ENCODE results near the gene HUWE1.
"Not testable (repeated sequence)": the region's sequence is repeated elsewhere in the genome, so short reads cannot be mapped to it uniquely, and the experiment has no call there.

HUWE1 gene, protein sequence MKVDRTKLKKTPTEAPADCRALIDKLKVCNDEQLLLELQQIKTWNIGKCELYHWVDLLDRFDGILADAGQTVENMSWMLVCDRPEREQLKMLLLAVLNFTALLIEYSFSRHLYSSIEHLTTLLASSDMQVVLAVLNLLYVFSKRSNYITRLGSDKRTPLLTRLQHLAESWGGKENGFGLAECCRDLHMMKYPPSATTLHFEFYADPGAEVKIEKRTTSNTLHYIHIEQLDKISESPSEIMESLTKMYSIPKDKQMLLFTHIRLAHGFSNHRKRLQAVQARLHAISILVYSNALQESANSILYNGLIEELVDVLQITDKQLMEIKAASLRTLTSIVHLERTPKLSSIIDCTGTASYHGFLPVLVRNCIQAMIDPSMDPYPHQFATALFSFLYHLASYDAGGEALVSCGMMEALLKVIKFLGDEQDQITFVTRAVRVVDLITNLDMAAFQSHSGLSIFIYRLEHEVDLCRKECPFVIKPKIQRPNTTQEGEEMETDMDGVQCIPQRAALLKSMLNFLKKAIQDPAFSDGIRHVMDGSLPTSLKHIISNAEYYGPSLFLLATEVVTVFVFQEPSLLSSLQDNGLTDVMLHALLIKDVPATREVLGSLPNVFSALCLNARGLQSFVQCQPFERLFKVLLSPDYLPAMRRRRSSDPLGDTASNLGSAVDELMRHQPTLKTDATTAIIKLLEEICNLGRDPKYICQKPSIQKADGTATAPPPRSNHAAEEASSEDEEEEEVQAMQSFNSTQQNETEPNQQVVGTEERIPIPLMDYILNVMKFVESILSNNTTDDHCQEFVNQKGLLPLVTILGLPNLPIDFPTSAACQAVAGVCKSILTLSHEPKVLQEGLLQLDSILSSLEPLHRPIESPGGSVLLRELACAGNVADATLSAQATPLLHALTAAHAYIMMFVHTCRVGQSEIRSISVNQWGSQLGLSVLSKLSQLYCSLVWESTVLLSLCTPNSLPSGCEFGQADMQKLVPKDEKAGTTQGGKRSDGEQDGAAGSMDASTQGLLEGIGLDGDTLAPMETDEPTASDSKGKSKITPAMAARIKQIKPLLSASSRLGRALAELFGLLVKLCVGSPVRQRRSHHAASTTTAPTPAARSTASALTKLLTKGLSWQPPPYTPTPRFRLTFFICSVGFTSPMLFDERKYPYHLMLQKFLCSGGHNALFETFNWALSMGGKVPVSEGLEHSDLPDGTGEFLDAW (N-terminal part only)

DNA sequence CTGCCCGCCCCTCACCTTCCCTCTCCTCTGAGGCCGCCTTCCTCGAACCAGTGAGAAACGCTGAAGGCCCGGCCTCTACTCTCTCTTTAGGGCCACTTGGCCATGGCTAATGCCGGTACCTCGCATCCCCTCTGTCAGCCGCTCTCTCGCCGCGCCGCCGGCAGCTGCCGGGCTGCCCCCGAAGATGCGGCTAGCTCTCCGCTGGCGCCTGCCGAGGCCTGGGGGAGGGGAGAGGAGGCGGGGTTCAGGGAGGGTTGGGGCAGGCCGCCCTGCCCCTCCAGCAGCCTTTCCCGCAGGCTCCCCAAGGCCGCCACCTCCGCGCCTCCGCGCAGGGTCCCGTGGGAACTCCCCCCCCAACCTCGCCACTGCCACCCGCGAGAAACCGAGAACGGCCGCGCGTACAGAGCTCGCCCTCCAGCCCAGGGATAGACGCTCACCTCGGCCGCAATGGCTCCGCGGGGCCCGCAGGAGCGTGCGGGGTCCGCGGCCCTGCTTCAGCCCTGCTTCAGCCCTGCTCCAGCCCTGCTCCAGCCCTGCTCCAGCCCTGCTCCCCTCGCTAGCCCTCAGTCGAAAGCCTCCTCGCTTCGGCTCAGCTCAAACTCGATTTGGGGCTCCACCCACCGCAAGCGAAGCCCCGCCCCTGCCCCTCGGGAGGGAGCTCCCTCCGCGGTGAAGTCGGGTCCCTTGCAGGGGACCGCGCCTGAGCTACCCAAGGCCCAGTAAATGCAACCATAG, at the start of gene HUWE1:
Gene HUWE1, minus strand, starts transcription at position 569 of the 735 bp plus-strand sequence. CDS start 32,612 bp downstream, outside the sequence.
- peak; percentile 53 for DNase-seq

DNA sequence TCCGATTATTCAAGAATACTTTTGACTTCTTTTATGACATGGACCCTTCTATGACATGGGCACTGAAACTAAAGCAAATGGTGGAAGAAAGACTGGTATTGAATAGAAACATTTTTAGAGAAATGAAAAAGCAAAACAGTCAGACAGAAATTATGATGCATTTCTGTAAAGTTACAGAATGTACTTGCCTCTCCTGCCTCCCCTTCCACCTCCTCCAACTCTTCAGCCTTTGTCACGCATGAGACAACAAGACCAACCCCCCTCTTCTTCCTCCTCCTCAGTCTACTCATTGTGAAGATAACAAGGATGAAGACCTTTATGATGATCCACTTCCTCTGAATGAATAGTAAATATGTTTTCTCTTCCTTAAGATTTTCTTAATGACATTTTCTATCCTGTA, 46.3 kb upstream of the HUWE1 start:
- DNase-seq, result no peak

GRCh38 chrX:53729751-53730150, 43.2 kb upstream of the HUWE1 start:
- DNase-seq, result no peak

DNA sequence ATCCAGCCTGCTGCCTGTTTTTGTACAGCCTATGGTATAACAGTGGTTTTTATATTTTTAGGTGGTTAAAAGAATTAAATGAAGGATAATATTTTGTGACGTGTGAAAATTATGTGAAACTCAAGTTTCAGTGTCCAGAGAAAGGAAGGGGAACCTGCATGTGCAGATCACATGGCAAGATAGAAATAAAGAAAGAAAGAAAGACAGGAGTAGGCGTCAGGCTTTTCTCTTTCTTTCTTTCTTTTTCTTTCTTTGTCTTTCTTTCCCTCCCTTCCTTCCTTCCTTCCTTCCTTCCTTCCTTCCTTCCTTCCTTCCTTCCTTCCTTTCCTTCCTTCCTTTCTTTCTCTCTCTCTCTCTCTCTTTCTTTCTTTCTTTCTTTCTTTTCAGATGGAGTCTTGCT, 42.0 kb upstream of the HUWE1 start:
- DNase-seq, result no peak

GRCh38 chrX:53724872-53725271, 38.4 kb upstream of the HUWE1 start:
- DNase-seq, result no peak

DNA sequence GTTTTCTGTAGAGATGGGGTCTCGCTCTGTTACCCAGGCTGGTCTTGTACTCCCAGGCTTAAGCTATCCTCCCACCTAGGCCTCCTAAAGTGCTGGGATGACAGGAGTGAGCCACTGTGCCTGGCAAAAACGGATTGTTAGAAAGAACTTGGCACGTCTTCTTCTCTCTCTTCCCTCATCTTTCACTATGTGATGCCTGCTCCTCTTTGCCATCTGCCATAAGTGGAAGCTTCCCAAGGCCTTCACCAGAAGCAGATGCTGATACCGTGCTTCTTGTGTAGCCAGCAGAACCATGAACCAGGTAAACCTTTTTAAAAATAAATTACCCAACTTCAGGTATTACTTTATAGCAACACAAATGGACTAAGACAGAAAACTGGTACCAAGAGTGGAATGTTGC, 36.9 kb upstream of the HUWE1 start:
- DNase-seq, result no peak

DNA sequence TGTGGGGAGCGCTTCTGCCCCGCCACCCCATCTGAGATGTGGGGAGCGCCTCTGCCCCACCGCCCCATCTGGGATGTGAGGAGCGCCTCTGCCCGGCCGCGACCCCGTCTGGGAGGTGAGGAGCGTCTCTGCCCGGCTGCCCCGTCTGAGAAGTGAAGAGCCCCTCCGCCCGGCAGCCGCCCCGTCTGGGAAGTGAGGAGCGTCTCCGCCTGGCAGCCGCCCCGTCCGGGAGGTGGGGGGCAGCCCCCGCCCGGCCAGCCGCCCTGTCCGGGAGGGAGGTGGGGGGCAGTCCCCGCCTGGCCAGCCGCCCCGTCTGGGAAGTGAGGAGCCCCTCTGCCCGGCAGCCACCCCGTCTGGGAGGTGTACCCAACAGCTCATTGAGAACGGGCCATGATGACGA, 35.1 kb upstream of the HUWE1 start:
- not testable (repeated sequence) for DNase-seq

- not testable (repeated sequence) for DNase-seq
These were observed 33.1 kb upstream of the HUWE1 start for GRCh38 chrX:53719666-53720065.

DNA sequence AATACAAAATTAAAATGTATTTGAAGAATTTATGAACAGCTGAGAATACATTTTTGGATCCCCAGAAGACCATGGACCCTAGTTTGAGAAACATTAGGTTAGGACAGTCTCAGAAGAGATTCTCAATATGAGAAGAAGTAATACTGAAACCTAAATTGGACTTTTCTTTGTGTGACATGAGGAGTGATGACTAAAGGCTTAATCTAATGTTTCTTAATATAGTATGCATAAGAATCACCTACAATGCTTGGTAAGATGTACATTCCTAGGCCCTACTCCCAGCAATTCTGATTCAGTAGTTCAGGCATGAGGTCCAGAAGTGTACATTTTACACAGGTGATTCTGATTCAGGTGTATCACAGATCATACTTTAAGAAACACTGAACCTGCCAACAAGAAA, 31.6 kb upstream of the HUWE1 start:
- DNase-seq, result no peak

DNA sequence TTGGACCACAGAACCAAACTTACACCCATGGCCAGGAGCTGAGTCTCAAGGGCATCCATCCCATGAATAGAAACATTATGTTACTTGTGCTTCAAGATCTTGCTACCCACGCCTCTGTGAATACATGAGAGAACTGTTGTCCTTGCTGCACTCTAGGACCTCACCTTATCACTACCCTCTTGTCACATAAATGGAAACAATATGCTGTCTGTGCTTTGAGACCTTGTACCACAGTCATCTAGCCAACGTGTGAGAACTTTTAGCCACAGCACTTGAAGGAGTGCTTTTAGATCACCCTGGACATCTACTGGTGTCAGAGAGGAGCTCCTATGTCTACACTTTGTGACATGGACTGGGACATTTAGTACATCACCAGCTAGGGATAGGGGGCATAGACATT, 30.7 kb upstream of the HUWE1 start:
- no peak for DNase-seq

- DNase-seq, result no peak
These were observed 30.0 kb upstream of the HUWE1 start for GRCh38 chrX:53716328-53717088.

GRCh38 chrX:53715346-53715924, 28.9 kb upstream of the HUWE1 start:
- DNase-seq, result no peak

GRCh38 chrX:53714580-53715345, 28.2 kb upstream of the HUWE1 start:
- no peak for DNase-seq

DNA sequence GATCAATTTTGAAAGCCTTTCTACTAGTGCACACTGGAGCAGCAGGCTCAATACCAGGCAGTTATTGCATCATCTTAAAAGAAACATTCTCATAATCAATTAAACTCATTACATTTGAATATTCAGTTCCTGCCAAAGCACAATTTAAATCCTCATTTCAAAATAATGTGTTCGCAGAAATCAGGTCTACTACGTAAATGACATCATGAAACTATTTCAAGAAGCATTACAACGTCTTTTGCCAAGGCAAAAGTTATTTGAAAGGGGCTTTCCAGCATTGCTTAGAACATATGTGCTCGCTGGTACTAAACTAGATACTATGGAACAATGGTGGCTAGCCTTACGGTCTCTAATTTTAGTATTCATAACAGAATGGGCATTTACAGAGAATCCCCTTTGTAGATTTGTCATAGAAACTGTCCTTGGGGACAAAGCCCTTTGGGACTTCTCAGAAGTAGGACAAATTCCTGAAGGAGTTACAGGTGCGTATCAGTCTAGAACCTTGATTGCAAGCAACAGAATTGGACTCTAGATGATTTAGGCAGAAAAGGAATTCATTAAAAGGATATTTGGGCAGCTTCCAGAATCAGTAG, 27.6 kb upstream of the HUWE1 start:
- DNase-seq, result no peak

DNA sequence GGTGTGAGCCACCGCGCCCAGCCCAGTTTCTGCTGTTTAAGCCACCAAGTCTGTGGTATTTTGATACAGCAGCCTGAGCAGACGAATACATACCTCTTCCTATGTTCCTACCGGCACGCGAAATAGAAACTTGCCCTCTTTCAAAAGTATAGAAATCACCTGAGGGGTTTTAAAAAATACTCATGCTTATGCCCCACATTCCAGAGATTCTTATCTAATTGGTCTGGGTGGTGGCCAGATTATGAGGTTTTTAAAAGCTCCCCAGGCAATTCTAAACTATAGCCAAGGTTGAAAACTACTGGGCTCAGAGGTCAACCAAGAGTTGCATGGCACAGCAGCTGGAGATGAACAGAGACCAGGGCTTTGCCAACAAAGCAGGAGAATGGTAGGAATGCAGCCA, 24.9 kb upstream of the HUWE1 start:
- DNase-seq, result no peak

DNA sequence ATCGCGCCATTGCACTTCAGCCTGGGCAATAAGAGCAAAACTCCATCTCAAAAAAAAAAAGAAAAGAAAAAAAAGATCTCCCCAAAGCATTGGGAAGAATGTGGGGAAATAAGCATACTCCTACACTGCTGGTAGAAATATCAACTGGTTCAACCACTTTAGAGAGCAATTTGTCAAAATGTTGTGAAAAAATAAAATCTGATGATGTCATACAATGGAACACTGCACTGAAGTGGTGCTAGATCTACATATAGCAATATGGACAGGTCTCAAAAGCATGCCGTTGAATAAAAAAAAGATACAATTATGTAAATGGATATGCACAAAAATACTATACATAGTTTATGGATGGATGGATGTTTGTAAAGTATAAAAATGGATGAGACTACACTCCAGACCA, 18.3 kb upstream of the HUWE1 start:
- no peak for DNase-seq

GRCh38 chrX:53704294-53704693, 17.8 kb upstream of the HUWE1 start:
- DNase-seq, result no peak

DNA sequence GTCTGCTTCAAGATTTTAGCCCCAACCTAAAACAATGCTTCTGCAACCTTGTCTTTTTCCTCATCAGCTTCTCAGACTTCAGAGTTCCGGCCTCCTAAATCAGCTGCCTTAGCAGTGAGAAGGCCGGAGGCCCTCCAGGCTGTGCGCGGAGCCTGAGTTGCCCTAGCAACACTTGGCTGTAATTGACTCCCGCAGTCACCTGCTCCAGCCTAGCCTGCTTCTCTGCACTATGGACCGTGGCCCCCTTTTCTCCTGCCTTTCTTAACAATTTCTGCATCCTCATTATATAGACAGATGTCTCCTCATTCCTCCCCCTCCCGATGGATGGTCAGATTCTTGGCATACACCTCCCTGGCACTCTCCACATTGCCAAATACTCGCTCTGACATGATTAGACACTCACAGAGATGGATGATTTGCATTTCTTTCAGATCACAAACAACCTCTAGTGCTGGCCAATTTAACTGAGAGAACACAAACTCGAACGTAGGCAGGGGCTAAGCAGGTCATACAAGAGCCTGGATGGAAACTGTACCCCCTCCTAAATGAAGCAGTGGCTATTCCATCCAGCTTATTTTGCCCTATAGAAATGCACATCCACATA, 9.5 kb upstream of the HUWE1 start:
- DNase-seq, result peak; percentile 4

GRCh38 chrX:53694642-53695041, 8.1 kb upstream of the HUWE1 start:
- no peak for DNase-seq

- DNase-seq, result no peak
These were observed 1.8 kb upstream of the HUWE1 start for GRCh38 chrX:53688300-53688699.
